ENCODE data around the gene CALML4.

Gene CALML4

GRCh38 chr15:68210409-68210756 lies 5.3 kb upstream of the CALML4 start:
- no peak for DNase-seq (ENCODE audit: low read depth)
- TF ChIP-seq CTCF (IDR thresholded peaks at IDR 0.05; ENCODE audit: low read depth, low read length, missing control alignments) = no peak
- no peak overlapping the region for H3K4me3 ChIP-seq (ENCODE audit: low read depth, low read length)

GRCh38 chr15:68209735-68210408 lies 4.7 kb upstream of the CALML4 start:
- H3K4me3 ChIP-seq (ENCODE audit: low read depth, low read length) = peak overlapping the region; percentile 56
- DNase-seq (ENCODE audit: low read depth) = peak; percentile 64
- TF ChIP-seq CTCF (IDR thresholded peaks at IDR 0.05; ENCODE audit: low read depth, low read length, missing control alignments) = no peak

GRCh38 chr15:68209272-68209671 lies 4.1 kb upstream of the CALML4 start:
- H3K4me3 ChIP-seq (ENCODE audit: low read depth, low read length) = peak overlapping the region; percentile 56
- TF ChIP-seq CTCF (IDR thresholded peaks at IDR 0.05; ENCODE audit: low read depth, low read length, missing control alignments) = no peak
- no peak for DNase-seq (ENCODE audit: low read depth)

GRCh38 chr15:68208636-68209240 lies 3.6 kb upstream of the CALML4 start:
- peak overlapping the region; percentile 56 for H3K4me3 ChIP-seq (ENCODE audit: low read depth, low read length)
- no peak for DNase-seq (ENCODE audit: low read depth)
- TF ChIP-seq CTCF (IDR thresholded peaks at IDR 0.05; ENCODE audit: low read depth, low read length, missing control alignments) = no peak

GRCh38 chr15:68208136-68208535 lies 3.0 kb upstream of the CALML4 start:
- H3K4me3 ChIP-seq (ENCODE audit: low read depth, low read length) = peak overlapping the region; percentile 56
- no peak for TF ChIP-seq CTCF (IDR thresholded peaks at IDR 0.05; ENCODE audit: low read depth, low read length, missing control alignments)
- DNase-seq (ENCODE audit: low read depth) = no peak

- no peak for DNase-seq (ENCODE audit: low read depth)
- TF ChIP-seq CTCF (IDR thresholded peaks at IDR 0.05; ENCODE audit: low read depth, low read length, missing control alignments) = no peak
- no peak overlapping the region for H3K4me3 ChIP-seq (ENCODE audit: low read depth, low read length)
Measured at GRCh38 chr15:68207176-68207935, 2.2 kb upstream of the CALML4 start.

All from GM12864 (cell line).